ENCODE measurements around the gene MAST1. TPM values are rescaled to one million over a fixed set of nuclear protein-coding genes. Genes with fewer than 3 reads are reported as not detected.

MAST1 gene
- total and polyA plus RNA-seq, 4 experiments from 2014 or later, result 0.48 TPM; not detected in 3

DNA sequence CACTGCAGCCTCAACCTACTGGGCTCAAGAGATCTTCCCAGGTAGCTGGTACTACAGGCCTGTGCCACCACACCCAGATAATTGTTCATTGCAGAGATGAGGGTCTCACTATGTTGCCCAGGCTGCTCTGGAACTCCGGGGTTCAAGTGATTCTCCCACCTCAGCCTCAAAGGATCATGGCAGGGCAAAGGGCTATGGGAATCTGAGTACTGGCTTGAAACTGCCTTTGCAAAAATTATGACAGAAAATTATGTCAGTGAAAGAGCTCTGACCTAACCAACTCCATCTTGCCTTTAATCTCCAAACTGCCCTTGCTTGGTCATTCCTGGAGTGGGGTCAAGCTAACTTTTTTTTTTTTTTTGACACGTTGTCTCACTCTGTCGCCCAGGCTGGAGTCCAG is 44.3 kb downstream of the MAST1 start:
- peak overlapping the region; percentile 81 to 92 (median 89) for H3K4me3 Mint-ChIP-seq
- peaks cover 10 to 51% (median 25%) of the 10 kb centered on the region in 4 donors for H3K4me1 Mint-ChIP-seq
- peaks cover 0 to 12% of the 10 kb centered on the region in 2 donors for H3K36me3 Mint-ChIP-seq
- Histone ChIP-seq H3K4me1 (ENCODE audit: insufficient read depth, low read length) (peaks cover 29% of the 10 kb centered on the region), H3K36me3 (ENCODE audit: insufficient read depth, low read length) (peaks cover 11% of the 10 kb centered on the region), H3K9me3 (ENCODE audit: control insufficient read depth in 1 of 2, low read length in 2 of 2) (no peaks in the 10 kb centered on the region), H3K27me3 (ENCODE audit: insufficient read depth, low read length) (no peaks in the 10 kb centered on the region), H3K4me3 (ENCODE audit: low read length in 2 of 2) (no peak overlapping the region), H3K27ac (ENCODE audit: low read depth, low read length) (no peak overlapping the region)
- no peaks in the 10 kb centered on the region for H3K27me3 Mint-ChIP-seq
- DNase-seq, result no peak
- H3K27ac Mint-ChIP-seq, result peak overlapping the region in 4 of 7 donors; percentile 66 to 92 (median 78)
- intact Hi-C loops (cut with micrococcal nuclease), result loop anchor here (5.0 kb wide), 1 partner anchor 35 kb away; the partner anchor contains the start of gene SYCE2
- CTCF ChIA-PET (ENCODE audit: partially characterized antibody), result interaction anchor here (0.5 to 9.0 kb wide), 9 partner anchors 8 to 442 kb away, joined by 3 to 166 read pairs (median 5); partner anchors contain the start of genes GCDH, SYCE2 and ZNF443
- POLR2A ChIA-PET (ENCODE audit: partially characterized antibody), result interaction anchor here (0.6 to 1.9 kb wide), 5 partner anchors 13 to 1625 kb away, joined by 3 to 8 read pairs (median 3); partner anchors contain the start of gene GADD45GIP1
- H3K9me3 Mint-ChIP-seq, result peaks cover 0 to 4% (median 0%) of the 10 kb centered on the region in 8 donors

DNA sequence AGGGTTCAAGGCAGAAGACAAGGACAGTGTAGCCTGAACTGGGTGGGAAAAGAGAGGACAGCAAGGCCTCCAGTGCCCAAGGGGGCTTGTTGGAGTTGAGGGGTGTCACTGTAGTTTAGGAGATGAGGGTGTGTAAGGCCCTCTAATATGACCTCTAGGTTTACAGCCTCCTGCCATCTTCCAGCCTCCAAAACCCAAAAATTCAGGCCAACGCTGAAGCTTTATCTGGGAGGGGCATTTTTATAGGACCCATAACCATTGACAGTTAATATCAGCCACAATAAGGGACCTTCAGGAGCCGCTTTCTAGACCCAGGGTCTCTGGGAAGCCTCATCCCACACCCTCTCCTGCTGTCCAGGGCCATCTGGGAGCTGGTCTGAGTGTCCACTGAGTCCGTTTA is 45.9 kb downstream of the MAST1 start:
- H3K27ac Mint-ChIP-seq, result peak overlapping the region in 1 of 7 donors; percentile 85
- H3K27me3 ChIP-seq (ENCODE audit: insufficient read depth, low read length), result no peaks in the 10 kb centered on the region
- H3K4me3 Mint-ChIP-seq, result peak overlapping the region in 3 of 8 donors; percentile 15 to 96 (median 50)
- ChIA-PET POLR2A (ENCODE audit: partially characterized antibody) (interaction anchor here (0.7 to 2.4 kb wide), 8 partner anchors 11 to 81 kb away, joined by 3 to 31 read pairs (median 4); partner anchors contain the start of genes CALR, FARSA and GADD45GIP1), CTCF (ENCODE audit: partially characterized antibody) (interaction anchor here (1.0 to 9.0 kb wide), 9 partner anchors 8 to 92 kb away, joined by 3 to 166 read pairs (median 7); partner anchors contain the start of genes FARSA and SYCE2)
- no peaks in the 10 kb centered on the region for H3K36me3 ChIP-seq (ENCODE audit: insufficient read depth, low read length)
- H3K36me3 Mint-ChIP-seq, result peaks cover 0 to 2% of the 10 kb centered on the region in 2 donors
- H3K9me3 Mint-ChIP-seq, result peaks cover 0 to 4% (median 0%) of the 10 kb centered on the region in 8 donors
- intact Hi-C loops (cut with micrococcal nuclease), result loop anchor here (5.0 kb wide), 1 partner anchor 33 kb away; the partner anchor contains the start of gene SYCE2
- peaks cover 29% of the 10 kb centered on the region for H3K4me1 ChIP-seq (ENCODE audit: insufficient read depth, low read length)
- no peak overlapping the region for H3K4me3 ChIP-seq (ENCODE audit: low read length in 2 of 2)
- no peak overlapping the region for H3K27ac ChIP-seq (ENCODE audit: low read depth, low read length)
- H3K9me3 ChIP-seq (ENCODE audit: control insufficient read depth in 1 of 2, low read length in 2 of 2), result no peaks in the 10 kb centered on the region
- no peak for DNase-seq
- H3K4me1 Mint-ChIP-seq, result peaks cover 11 to 43% (median 27%) of the 10 kb centered on the region in 4 donors
- no peaks in the 10 kb centered on the region for H3K27me3 Mint-ChIP-seq

DNA sequence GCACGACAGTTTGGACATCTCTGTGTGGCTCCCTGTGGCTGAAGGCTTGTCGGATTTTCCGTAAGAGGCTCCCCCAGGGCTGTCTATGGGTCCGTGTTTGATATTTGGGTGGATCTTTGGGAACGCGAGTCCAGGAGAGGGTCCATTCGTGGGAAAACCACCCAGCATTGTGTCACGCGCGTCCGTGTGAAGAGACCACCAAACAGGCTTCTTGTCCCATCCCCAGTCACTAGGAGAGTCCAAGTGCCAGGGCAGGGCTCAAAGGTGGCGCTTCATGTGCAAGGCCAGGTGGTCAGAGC is 46.3 kb downstream of the MAST1 start:
- Histone ChIP-seq H3K36me3 (ENCODE audit: insufficient read depth, low read length) (no peaks in the 10 kb centered on the region), H3K27ac (ENCODE audit: low read depth, low read length) (no peak overlapping the region), H3K27me3 (ENCODE audit: insufficient read depth, low read length) (no peaks in the 10 kb centered on the region), H3K4me1 (ENCODE audit: insufficient read depth, low read length) (peaks cover 26% of the 10 kb centered on the region), H3K4me3 (ENCODE audit: low read length in 2 of 2) (peak overlapping the region in 1 of 2 donors; percentile 57), H3K9me3 (ENCODE audit: control insufficient read depth in 1 of 2, low read length in 2 of 2) (no peaks in the 10 kb centered on the region)
- intact Hi-C loops (cut with micrococcal nuclease), result loop anchor here (5.0 kb wide), 1 partner anchor 33 kb away; the partner anchor contains the start of gene SYCE2
- Mint-ChIP-seq H3K9me3 (peaks cover 0 to 4% (median 0%) of the 10 kb centered on the region in 8 donors), H3K4me1 (peaks cover 11 to 42% (median 26%) of the 10 kb centered on the region in 4 donors), H3K36me3 (peaks cover 0 to 2% of the 10 kb centered on the region in 2 donors), H3K27ac (peak overlapping the region in 1 of 7 donors; percentile 85), H3K27me3 (no peaks in the 10 kb centered on the region), H3K4me3 (peak overlapping the region in 5 of 8 donors; percentile 25 to 96 (median 88))
- no peak for DNase-seq
- ChIA-PET CTCF (ENCODE audit: partially characterized antibody) (interaction anchor here (0.6 to 9.0 kb wide), 23 partner anchors 9 to 203 kb away, joined by 3 to 166 read pairs (median 6); partner anchors contain the start of genes CALR, DHPS, FARSA and GADD45GIP1), POLR2A (ENCODE audit: partially characterized antibody) (interaction anchor here (0.6 to 2.4 kb wide), 16 partner anchors 11 to 248 kb away, joined by 3 to 31 read pairs (median 5); partner anchors contain the start of genes CALR, FARSA, GADD45GIP1 and SYCE2)

DNA sequence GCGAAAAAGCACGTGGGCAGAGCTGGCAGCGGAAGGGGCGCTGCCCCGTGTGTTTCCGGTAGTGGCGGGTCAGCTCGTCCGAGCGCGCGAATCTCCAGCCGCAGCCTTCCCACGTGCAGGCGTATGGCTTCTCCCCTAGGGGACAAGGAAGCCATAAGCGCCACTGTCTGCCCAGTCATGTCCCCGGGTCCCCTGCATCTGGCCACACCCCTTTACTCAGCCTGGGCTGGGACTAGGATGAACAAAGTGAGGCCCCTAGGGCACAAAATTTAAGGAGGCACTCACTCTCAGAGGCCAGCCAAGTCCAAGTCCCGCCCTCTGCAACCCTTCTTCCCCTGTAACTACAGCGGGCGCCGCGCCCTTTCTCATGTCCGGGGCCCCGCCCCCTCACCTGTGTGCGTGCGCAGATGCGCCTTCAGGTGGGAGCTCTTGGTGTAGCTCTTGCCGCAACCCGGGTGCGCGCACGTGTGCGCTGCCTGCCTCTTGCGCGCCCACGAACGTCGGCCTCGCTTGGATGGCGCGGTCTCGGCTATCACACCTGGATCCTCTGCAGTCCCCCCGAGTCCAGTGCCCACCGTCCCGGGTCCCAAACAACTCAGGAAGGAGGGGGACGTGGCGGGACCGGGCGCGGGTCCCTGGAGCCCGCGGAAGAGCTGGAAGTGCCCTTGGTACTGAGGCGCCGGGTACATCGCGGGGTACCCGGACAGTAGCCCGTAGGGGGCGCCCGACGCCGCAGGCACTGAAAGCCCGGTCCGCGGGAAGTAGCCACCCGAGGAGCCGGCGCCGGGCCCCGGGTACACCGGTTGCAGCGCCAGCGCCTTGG is 46.8 kb downstream of the MAST1 start:
- POLR2A ChIA-PET (ENCODE audit: partially characterized antibody), result interaction anchor here (0.6 to 2.4 kb wide), 17 partner anchors 11 to 247 kb away, joined by 3 to 31 read pairs (median 5); partner anchors contain the start of genes CALR, FARSA, GADD45GIP1 and SYCE2
- H3K9me3 Mint-ChIP-seq, result peaks cover 0 to 4% (median 0%) of the 10 kb centered on the region in 8 donors
- H3K4me1 Mint-ChIP-seq, result peaks cover 9 to 39% (median 23%) of the 10 kb centered on the region in 4 donors
- CTCF ChIA-PET (ENCODE audit: partially characterized antibody), result interaction anchor here (0.6 to 9.0 kb wide), 27 partner anchors 9 to 228 kb away, joined by 3 to 166 read pairs (median 5); partner anchors contain the start of genes CALR, DHPS, FARSA and GADD45GIP1
- intact Hi-C loops (cut with micrococcal nuclease), result loop anchor here (1.0 to 5.0 kb wide), 4 partner anchors 32 to 212 kb away; partner anchors contain the start of genes FARSA and SYCE2
- H3K27ac Mint-ChIP-seq, result peak overlapping the region; percentile 70 to 96 (median 87)
- H3K4me3 Mint-ChIP-seq, result peak overlapping the region; percentile 88 to 96 (median 90)
- Histone ChIP-seq H3K4me1 (ENCODE audit: insufficient read depth, low read length) (peaks cover 22% of the 10 kb centered on the region), H3K9me3 (ENCODE audit: control insufficient read depth in 1 of 2, low read length in 2 of 2) (no peaks in the 10 kb centered on the region), H3K27me3 (ENCODE audit: insufficient read depth, low read length) (no peaks in the 10 kb centered on the region), H3K4me3 (ENCODE audit: low read length in 2 of 2) (peak overlapping the region in 1 of 2 donors; percentile 57), H3K27ac (ENCODE audit: low read depth, low read length) (no peak overlapping the region), H3K36me3 (ENCODE audit: insufficient read depth, low read length) (no peaks in the 10 kb centered on the region)
- H3K27me3 Mint-ChIP-seq, result no peaks in the 10 kb centered on the region
- peaks cover 0 to 2% of the 10 kb centered on the region in 2 donors for H3K36me3 Mint-ChIP-seq
- peak; percentile 84 to 91 (median 88) for DNase-seq

DNA sequence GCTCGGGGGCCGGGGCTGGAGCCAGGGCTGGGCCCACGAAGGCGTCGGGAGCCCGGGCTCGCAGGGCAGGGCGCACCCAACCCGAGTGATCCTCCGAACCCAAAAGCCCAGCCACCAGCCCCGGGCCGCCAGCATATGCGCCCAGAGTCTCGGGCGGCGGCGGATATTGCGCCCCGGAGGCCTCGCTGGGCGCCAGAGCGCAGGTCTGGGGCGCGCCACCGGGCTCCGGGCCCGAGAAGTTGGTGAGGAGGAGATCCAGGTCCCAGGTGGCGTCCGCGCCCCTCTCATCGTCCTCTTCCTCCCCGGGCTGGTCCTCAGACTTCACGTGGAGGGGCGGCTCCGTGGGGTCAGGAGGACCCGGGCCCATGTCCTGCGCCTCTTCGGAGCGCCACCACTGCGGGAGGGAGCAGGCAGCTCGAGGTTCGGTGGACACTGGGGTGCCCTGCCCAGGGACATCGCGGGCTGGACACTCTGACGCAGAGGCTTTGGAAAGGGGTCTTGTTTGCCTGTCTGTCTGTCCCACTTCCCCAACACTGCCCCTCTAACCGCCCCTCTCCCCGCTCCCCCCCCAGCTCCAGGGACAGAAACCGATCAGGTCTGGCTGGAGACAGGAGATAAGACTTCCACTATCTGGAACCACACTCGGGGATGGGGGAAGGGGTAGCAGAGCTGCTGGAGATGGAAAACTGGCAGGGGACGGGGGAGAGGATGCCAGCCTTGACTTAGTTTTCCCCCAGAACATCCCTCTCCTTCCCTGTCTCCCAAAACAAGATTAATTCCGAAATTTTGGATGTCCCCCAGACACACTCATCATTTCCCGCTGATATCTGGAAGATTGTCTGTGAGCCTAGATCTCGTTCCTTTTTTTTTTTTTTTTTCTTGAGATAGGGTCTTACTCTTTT is 47.7 kb downstream of the MAST1 start:
- Mint-ChIP-seq H3K9me3 (peaks cover 0 to 8% (median 0%) of the 10 kb centered on the region in 8 donors), H3K27me3 (no peaks in the 10 kb centered on the region), H3K4me1 (peaks cover 14 to 39% (median 27%) of the 10 kb centered on the region in 4 donors), H3K27ac (peak overlapping the region in 2 of 7 donors; percentile 47 to 63), H3K36me3 (peaks cover under 1 to 5% of the 10 kb centered on the region in 2 donors), H3K4me3 (peak overlapping the region; percentile 19 to 81 (median 58))
- peak overlapping the region in 1 of 2 donors; percentile 57 for H3K4me3 ChIP-seq (ENCODE audit: low read length in 2 of 2)
- H3K9me3 ChIP-seq (ENCODE audit: control insufficient read depth in 1 of 2, low read length in 2 of 2), result no peaks in the 10 kb centered on the region
- H3K36me3 ChIP-seq (ENCODE audit: insufficient read depth, low read length), result no peaks in the 10 kb centered on the region
- H3K27ac ChIP-seq (ENCODE audit: low read depth, low read length), result no peak overlapping the region
- CTCF ChIA-PET (ENCODE audit: partially characterized antibody), result interaction anchor here (0.8 to 9.0 kb wide), 17 partner anchors 10 to 79 kb away, joined by 3 to 166 read pairs (median 7); partner anchors contain the start of genes CALR, FARSA, GADD45GIP1 and RAD23A
- no peak for DNase-seq
- POLR2A ChIA-PET (ENCODE audit: partially characterized antibody), result interaction anchor here (0.5 to 2.4 kb wide), 18 partner anchors 10 to 213 kb away, joined by 3 to 31 read pairs (median 5); partner anchors contain the start of genes CALR, FARSA, GADD45GIP1 and SYCE2
- no peaks in the 10 kb centered on the region for H3K27me3 ChIP-seq (ENCODE audit: insufficient read depth, low read length)
- intact Hi-C loops (cut with micrococcal nuclease), result loop anchor here (1.0 to 5.0 kb wide), 3 partner anchors 47 to 211 kb away; partner anchors contain the start of gene FARSA
- H3K4me1 ChIP-seq (ENCODE audit: insufficient read depth, low read length), result peaks cover 20% of the 10 kb centered on the region

DNA sequence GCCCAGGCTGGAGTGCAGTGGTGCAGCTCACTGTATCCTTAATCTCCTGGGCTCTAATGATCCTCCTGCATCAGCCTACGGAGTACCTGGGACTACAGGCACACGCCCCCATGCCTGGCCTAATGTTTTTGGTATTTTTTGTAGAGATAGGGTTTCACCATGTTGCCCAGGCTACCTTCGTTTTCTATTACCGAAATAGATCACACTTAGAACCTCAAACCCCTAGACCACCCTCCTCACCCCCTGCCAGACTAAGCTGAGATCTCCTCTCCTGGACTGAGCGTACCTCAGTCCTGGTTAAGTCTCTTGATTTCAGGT is 48.3 kb downstream of the MAST1 start:
- Mint-ChIP-seq H3K9me3 (peaks cover 0 to 8% (median 0%) of the 10 kb centered on the region in 8 donors), H3K27me3 (no peaks in the 10 kb centered on the region), H3K4me1 (peaks cover 18 to 41% (median 27%) of the 10 kb centered on the region in 4 donors), H3K4me3 (peak overlapping the region; percentile 19 to 81 (median 58)), H3K27ac (peak overlapping the region in 4 of 7 donors; percentile 19 to 68 (median 55)), H3K36me3 (peaks cover 3 to 9% of the 10 kb centered on the region in 2 donors)
- no peaks in the 10 kb centered on the region for H3K27me3 ChIP-seq (ENCODE audit: insufficient read depth, low read length)
- no peaks in the 10 kb centered on the region for H3K9me3 ChIP-seq (ENCODE audit: control insufficient read depth in 1 of 2, low read length in 2 of 2)
- no peak overlapping the region for H3K27ac ChIP-seq (ENCODE audit: low read depth, low read length)
- CTCF ChIA-PET (ENCODE audit: partially characterized antibody), result interaction anchor here (1.8 to 9.0 kb wide), 3 partner anchors 11 to 78 kb away, joined by 7 to 166 read pairs (median 11); no protein-coding TSS in a partner anchor
- no peaks in the 10 kb centered on the region for H3K36me3 ChIP-seq (ENCODE audit: insufficient read depth, low read length)
- peaks cover 24% of the 10 kb centered on the region for H3K4me1 ChIP-seq (ENCODE audit: insufficient read depth, low read length)
- intact Hi-C loops (cut with micrococcal nuclease), result loop anchor here (5.0 kb wide), 1 partner anchor 211 kb away; no protein-coding TSS in a partner anchor
- POLR2A ChIA-PET (ENCODE audit: partially characterized antibody), result interaction anchor here (0.5 to 2.4 kb wide), 4 partner anchors 27 to 79 kb away, joined by 3 to 31 read pairs (median 10); partner anchors contain the start of gene FARSA
- no peak overlapping the region for H3K4me3 ChIP-seq (ENCODE audit: low read length in 2 of 2)
- DNase-seq, result no peak

Data from CD4-positive, alpha-beta memory T cell (primary cell).